Esophagus squamous epithelium (tissue), 4 donors: Measurements from ENCODE around the gene AKNA.

Experiments used
- POLR2A ChIP-seq, 4 donors: fragments of 450-650 bp; IDR thresholded peaks; one replicate each; pipeline ENCODE4 v1.6.1; 2017; ENCODE audit warnings: antibody characterized with exemption in 4 of 4, mild to moderate bottlenecking in 4 of 4, moderate library complexity in 3 of 4
- TF ChIP-seq, protein P1 (sequence below), 6 experiments: fragments of 450-650 bp in 4 of 6; fragments of 200-600 bp in 2 of 6; sonication (generic) in 2 of 6; IDR thresholded peaks; one replicate each; pipeline ENCODE4 v1.5.1; 2016 to 2019; ENCODE audit warnings: antibody characterized with exemption in 6 of 6, mild to moderate bottlenecking in 4 of 6, moderate library complexity in 4 of 6

DNA sequence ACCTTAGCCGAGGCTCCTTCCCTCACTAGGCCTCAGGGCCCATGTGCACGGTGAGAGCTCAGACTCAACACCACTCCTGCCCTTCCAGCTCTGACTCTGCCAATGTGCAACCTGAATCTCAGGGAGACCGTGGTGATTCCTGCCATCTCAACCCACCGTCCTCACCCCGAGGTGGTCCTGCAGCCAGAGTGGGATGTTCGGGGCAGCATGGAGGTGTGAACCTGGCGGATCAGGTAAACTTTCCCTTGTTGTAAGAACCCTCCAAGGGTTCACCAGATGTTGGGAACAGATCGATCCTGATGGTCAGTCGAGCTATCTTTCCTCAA is 538 bp upstream of the AKNA start:
- TF ChIP-seq, protein P1, sequence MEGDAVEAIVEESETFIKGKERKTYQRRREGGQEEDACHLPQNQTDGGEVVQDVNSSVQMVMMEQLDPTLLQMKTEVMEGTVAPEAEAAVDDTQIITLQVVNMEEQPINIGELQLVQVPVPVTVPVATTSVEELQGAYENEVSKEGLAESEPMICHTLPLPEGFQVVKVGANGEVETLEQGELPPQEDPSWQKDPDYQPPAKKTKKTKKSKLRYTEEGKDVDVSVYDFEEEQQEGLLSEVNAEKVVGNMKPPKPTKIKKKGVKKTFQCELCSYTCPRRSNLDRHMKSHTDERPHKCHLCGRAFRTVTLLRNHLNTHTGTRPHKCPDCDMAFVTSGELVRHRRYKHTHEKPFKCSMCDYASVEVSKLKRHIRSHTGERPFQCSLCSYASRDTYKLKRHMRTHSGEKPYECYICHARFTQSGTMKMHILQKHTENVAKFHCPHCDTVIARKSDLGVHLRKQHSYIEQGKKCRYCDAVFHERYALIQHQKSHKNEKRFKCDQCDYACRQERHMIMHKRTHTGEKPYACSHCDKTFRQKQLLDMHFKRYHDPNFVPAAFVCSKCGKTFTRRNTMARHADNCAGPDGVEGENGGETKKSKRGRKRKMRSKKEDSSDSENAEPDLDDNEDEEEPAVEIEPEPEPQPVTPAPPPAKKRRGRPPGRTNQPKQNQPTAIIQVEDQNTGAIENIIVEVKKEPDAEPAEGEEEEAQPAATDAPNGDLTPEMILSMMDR (IDR thresholded peaks at IDR 0.05): no peak
- no peak for TF ChIP-seq POLR2A (IDR thresholded peaks at IDR 0.05)
